Stimulated activated CD8-positive, alpha-beta memory T cell treated with anti-CD3 and anti-CD28 coated beads, Interleukin-7, amount 100 ng/mL, for 24 hours (primary cell): ENCODE measurements around the gene MIER1.
"Not testable (repeated sequence)": the region's sequence is repeated elsewhere in the genome, so short reads cannot be mapped to it uniquely, and the experiment has no call there.

Experiments
- DNase-seq: peaks from one replicate; pipeline ENCODE4 v3.0.0-alpha.2; 2020; ENCODE audit warnings: low read depth

MIER1 gene

DNA sequence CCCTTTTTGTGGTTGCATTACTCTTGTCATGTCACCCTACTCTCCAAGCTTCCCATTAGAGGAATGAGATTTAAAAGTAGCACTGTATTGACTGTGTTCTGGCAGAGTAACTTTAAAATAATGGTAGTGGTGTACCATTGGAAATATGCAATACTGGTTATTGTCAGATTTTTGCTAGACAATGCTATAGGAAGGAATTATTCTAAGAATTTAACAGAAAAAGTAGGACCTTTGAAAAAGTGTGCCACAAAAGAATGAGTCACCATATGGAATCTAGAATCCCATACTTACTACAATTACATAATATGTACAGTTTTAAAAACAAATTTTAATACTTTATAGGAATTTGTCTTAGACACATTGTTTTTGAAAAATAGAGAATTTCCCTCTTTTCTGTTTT lies 13.8 kb downstream of the MIER1 start:
- no peak for DNase-seq

DNA sequence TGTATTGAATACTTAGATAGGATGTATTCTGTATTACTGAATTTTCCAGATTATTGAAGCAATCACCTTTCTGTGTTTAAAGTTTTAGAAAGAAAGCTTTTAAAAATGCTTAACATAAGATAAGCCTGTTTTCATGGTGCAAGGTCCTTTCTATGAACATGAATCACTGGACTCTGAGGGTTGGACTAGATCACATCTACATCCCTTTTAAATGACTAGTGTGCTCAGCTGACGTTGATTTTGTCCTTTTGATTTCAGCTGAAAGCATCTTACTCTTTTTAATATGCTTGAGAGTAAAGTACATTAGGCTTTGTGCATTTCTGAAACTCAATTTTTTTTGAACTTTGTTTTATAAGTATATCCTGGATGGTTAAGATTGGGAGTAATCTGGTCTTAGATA lies 16.2 kb downstream of the MIER1 start:
- DNase-seq: no peak

DNA sequence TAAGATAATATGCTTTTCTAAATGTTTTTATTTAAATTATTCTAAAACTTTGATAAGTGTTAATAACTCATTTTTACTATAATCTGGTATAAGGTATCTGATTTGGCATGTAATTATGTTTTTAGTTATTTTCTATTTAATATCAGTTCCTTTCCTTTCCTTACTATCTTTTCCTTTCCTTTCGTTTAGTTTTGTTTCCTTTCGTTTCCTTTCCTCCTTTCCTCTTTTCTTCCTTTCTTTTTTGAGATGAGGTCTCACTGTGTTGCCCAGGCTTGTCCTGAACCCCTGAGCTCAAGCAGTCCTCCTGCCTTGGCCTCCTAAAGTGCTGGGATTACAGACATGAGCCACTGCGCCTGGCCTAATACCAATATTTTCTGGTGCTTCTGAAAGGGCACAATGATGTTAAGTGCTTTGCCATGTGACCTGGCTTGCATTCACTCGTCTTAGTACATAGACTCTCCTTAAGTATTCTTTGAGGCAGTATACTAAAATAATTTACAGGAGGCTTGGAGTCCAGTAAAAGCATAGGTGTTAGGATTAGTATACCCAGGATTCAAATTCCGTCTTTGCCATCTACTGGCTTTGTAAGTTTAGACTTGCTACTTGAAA lies 18.7 kb downstream of the MIER1 start:
- DNase-seq: no peak

DNA sequence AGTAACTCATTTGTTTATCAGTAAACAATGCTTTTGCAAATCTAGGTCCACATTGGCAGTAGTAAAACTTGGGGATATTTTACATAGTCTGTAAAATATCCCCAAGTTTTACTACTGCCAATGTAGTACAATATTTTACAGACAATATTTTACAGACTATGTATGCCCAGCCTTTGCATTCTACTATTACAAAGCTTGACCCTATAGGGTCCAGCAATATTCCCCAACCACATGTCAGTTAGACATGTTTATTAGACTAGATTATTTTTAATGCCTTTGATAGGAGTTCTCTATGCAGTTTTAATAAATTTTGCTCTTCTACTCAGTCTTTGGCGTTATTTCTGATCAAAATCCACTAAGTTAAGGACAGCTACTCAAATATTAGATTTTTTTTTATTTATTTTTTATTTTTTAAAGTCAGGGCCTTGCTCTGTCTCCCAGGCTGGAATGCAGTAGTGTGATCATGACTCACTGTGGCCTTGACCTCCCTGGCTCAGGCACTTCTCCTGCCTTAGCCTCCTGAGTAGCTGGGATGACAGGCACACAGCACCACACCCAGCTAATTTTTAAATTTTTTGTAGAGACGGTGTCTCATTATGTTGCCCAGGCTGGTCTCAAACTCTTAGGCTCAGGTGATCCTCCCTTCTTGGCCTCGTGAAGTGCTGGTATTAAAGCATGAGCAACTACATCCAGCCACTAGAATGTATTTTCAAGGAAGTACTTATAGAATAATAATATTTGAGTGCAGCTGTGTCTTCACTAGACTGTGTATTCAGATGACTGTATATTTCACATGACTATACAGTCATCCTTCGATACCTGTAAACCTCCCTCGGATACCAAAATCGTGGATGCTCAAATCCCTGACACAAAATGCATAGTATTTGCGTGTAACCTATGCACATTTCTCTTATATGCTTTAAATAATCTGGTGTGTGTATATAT lies 19.8 kb downstream of the MIER1 start:
- DNase-seq: no peak

DNA sequence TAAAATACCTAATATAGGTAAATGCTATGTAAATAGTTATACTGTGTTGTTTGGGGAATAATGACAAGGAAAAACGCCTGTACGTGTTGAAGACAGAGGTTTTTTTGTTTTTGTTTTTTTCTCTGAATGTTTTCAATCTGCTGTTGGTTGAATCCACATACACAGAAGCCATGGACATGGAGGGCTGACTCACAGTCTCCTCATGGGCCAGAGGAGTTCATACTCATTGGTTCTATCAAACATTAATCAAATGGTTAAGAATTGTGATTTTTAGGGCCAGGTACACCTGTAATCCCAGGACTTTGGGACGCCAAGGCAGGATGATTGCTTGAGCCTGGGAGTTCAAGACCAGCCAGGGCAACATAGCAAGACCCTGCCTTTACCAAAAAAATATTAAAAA lies 20.5 kb downstream of the MIER1 start:
- DNase-seq: no peak

DNA sequence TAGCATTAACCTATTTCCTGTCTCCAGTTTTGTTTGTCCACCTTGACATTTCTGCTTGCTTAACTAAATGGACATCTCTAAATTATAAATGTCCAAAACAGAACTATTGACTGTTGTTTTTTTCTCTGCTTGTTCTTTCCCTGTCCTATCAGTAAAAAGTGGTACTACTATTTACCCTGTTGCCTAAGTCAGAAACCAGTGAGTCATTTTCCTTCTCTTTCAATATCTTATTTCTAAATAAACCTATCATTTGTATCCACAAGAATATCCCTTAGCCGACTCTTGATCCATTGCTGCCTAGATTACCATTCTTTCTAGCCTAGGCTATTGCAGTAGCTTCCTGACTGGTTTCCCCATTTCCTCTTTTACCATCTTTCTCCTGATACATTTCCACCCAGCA lies 22.5 kb downstream of the MIER1 start:
- DNase-seq: no peak

DNA sequence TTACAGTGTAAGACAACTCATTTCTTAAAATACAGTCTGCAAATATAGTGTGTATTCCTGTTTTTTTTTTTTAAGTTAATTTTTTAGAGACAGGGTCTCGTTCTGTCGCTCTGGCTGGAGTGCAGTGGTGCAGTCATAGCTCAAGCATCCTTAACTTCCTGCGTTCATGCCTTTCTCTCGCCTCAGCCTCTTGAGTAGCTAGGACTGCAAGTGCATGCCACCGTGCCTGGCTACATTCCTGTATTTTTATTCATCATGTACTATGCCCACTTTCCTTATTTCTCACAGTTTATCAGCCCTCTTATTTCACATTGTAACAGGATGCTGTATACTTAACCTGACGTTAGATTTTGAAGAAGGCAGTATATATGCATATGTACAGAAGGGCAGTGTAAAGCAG lies 26.7 kb downstream of the MIER1 start:
- DNase-seq: no peak

DNA sequence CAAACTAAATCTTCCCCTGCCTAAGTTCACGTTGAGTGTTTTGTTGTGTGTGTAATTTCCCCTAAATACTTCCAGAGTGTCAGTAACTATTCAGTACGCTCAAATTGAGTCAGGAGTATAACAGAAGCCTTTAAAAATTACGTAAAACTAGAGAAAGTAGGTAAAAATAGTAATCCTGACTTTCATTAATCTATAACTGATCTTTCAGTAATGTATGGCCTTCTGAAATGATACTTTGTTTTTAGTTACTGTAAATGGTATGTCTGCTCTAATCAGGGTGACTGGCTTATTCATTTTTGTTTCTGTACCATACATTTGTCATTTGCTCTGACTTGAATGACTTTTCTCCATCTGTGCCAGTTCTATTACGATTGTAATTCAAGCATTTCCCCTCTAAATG lies 29.4 kb downstream of the MIER1 start:
- no peak for DNase-seq

DNA sequence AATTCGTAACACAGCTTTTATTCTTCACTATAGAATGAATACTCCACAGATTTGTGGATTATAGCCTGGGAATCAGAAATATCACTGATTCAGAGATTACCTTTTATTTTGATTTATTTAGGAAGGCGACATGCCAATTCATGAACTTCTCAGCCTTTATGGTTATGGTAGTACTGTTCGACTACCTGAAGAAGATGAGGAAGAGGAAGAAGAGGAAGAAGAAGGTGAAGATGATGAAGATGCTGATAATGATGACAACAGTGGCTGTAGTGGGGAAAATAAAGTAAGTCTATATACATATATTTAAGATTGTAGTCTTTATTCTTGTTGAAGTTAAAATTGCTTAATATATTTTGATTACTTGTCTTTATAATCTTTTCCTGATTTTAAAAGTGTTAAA lies 33.1 kb downstream of the MIER1 start:
- DNase-seq: no peak

DNA sequence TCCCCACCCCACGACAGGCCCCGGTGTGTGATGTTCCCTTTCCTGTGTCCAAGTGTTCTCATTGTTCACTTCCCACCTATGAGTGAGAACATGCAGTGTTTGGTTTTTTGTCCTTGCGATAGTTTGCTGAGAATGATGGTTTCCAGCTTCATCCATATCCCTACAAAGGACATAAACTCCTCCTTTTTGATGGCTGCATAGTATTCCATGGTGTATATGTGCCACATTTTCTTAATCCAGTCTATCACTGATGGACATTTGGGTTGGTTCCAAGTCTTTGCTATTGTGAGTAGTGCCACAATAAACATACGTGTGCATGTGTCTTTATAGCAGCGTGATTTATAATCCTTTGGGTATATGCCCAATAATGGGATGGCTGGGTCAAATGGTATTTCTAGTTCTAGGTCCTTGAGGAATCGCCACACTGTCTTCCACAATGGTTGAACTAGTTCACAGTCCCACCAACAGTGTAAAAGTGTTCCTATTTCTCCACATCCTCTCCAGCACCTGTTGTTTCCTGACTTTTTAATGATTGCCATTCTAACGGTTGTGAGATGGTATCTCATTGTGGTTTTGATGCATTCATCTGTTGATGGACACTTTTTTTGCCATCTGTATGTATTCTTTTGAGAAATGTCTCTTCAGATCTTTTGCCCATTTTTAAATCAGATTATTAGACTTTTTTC lies 41.5 kb downstream of the MIER1 start:
- not testable (repeated sequence) for DNase-seq

DNA sequence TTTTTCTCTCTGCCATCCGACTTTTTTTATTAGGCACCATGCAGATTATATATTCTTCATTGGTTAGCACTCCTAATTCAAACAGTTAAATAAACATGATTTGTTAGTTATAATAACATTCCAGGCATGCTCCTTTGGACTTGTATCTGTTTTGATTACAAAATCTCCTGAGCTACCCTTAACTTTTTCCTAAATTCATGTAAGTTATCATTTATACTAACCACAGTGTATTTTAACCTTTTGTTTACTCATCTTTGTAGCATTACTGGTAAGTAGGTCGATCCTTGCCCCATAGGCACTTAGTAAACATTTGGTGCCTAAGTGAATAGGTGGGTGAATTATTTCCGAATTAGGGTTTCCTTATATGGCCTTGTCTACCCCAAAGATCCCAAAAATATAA lies 43.8 kb downstream of the MIER1 start:
- no peak for DNase-seq

DNA sequence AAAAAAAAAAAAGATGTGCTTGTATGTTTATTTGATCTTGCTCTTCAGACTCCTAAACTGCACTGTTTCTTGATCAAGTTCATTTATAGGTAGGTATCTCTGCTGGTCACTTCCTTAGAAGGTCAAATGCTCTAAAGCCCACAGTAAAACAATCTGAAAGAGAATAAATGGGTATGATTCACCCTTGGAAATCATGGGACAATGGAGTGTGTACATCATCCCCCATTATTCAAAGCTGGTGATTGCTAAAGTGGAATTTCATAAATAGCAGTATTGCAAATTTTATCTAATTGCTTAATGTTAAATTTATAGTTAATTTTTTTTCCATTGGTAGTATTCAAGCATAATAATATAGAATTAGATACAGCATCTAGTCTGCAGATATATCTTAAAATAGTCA lies 53.4 kb downstream of the MIER1 start:
- DNase-seq: no peak

DNA sequence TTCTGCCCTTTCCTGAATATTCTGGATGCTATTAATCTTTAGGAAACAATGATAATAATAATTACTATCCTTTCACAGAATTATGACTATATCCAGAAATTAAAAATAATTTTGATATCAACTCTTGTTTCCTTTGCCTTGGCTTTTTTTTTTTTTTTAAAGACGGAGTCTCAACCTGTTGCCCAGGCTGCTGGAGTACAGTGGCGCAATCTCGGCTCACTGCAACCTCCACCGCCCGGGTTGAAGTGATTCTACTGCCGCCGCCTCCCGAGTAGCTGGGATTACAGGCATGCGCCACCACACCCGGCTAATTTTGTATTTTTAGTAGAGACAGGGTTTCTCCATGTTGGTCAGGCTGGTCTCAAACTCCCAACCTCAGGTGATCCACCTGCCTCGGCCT lies 54.8 kb downstream of the MIER1 start:
- not testable (repeated sequence) for DNase-seq

DNA sequence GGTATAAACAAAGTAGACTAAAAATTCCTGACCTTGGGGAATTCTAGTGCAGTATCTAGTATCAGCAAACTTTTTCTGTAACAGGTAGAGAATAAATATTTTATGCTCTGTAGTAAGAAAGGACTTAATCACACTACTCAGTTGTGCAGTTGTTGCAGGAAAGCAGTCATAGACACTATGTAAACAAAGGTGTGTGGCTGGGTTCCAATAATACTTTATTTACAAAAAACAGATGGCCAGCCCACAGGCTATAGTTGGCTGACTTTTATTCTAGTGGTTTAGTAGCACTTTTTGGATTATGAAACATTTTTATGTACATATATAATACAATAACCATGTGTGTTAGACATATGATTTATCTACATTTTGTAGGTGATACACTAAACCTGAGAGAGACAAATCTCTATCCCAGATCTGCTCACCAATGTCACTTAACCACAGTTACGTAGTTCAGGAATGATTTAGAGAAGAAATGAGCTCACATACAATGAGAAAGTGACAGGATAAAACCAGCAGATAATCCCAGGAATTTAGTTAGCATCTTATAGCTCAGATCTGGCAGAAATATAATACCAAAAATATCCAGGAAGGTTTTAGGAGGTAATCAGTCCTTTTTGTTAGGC lies 56.1 kb downstream of the MIER1 start:
- DNase-seq: no peak

DNA sequence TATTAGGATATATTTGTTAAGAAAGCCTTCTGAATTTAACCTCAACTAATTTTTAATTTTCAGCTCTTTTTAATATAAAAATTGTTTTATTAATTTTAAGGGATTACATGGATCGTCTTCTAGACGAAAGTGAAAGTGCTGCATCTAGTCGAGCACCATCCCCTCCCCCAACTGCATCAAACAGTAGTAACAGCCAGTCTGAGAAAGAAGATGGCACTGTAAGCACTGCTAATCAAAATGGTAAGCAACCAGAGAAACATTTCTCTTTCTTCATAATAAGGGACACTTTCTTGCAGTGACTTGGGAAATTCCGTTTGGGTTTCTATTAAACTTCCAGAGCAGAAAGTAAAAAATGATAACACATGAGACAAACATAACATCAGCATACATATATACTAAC lies 56.9 kb downstream of the MIER1 start:
- DNase-seq: no peak

DNA sequence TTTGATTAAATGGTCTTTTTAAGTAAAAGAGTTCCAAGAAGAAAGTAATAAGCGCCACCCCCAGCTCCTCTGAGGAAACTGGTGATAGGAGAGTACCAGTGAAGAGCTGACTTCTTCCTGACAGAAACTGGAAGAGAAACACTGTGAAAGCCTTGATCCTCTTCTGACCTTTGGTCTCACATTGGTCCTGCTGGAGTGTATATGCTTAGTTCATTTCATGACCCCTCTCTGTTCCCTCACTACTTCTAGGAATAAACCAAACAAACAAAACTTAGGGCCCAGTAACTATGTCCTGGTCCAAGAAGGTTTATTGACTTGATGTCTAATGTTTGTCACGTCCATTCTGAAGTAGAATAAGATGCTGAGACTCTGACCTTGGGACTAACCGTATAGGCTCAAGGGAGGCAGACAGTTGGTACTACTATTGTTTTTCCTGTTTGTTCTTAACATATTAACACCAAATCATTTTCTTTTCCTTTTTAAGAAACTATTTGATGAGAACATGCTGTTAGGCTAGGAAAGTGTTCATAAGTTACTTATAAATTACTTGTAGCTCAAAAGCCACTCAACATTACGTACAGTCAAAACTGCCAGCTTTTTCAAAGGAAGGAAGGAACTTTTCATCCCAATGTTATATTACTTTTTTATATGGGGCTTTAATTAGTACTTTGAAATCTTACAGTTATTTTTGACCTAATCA lies 57.9 kb downstream of the MIER1 start:
- no peak for DNase-seq

DNA sequence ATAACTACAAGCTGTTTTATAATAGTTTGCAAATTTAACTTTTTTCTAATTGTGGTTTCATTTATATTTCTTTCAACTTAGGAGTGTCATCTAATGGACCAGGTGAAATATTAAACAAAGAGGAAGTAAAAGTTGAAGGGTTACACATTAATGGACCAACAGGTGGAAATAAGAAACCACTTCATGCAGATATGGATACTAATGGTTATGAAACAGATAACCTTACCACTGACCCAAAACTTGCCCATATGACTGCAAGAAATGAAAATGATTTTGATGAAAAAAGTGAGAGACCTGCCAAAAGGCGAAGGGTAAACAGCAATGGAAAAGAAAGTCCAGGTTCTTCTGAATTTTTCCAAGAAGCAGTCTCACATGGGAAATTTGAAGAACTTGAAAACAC lies 59.7 kb downstream of the MIER1 start:
- DNase-seq: no peak

DNA sequence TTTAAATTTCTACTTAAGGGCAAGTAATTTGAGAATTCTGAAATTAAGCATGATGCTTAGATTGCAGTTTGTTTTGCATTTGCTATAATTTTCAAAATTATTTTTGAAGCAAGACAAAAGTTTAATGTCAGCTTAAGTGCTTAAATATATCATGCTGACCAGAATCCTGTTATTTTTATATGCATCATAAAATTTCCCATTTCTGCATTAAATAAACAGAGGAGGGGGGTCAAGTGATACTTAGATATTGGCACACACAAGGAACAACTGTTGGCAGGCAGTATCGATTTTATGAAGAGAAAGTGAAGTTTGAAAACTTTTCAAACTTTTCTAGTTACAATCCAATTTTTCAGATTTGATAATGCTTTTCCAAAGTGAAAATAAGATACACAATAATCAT lies 61.0 kb downstream of the MIER1 start:
- DNase-seq: no peak

DNA sequence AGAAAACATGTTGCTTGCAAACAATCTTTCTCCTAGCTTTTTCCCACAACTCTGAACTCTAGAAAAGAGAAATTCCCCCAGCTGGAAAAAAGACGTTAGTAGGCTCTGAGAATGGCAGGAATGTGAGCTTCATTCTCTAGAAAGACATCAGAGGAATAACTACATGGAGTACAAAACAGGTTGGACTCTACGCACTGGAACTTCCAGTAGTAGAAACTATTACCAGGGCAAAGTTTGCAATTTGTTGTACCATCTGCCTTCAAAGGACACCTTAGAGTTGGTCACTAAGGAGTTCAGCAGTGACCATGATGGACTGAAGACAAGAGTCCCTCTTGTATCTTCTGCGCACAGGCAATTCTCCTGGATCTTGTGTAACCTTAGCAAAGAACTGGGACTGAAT lies 68.3 kb downstream of the MIER1 start:
- no peak for DNase-seq

DNA sequence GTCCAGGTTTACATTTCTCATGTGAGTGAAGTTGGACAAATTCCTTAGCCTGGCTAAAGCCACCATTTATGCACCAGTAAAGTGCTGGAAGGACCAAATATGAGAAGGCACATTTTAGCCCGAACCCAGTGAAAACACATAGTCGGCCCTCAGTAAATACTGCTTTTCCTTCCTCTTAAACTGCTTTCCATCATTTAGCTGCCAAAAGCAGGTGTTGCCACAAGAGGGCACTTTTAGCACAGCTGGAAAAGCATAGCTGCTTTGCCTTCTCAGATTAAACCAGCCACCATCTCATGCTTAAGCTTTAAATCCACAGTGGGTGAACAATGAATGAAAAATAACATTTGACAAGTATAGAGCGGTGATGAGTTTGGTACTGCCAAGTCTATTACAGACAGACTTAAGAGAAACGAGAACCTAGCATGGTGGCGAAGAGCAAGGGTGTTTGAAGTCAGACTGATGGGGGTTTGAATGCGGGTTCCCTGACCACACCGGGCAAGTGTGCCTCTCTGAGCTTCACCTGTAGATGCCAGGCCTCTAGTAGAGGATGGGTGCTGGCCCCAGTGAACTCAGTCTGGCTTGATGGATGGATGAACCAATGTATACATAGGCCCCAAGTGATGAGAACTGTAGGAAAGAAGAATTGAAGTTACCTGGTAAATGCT lies 71.4 kb downstream of the MIER1 start:
- DNase-seq: peak; percentile 26

DNA sequence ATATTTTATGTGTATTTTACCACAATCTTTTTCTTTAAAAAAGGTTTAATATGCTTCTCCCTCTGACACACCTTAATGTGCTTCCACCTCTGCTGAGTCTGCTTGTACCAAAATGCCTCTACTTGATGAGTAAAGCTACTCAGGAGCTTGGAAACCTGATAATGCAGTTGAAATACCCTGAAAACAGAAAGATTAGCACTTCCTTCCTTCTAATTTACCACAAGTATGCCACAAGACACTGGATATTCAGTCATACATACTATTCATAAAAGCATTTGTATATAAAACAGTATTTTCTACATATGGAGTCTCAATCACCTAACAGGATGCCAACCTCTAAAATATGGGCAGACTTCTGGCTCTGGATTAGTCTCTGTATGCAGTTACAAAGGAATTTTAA lies 74.2 kb downstream of the MIER1 start:
- no peak for DNase-seq
